ENCODE data around the gene KIAA0513.
"Not testable (repeated sequence)": the region's sequence is repeated elsewhere in the genome, so short reads cannot be mapped to it uniquely, and the experiment has no call there.

Gene KIAA0513

GRCh38 chr16:85051067-85051581 is 23.5 kb downstream of the KIAA0513 start:
- DNase-seq (ENCODE audit: low spot score): no peak

- no peak for DNase-seq (ENCODE audit: low spot score)
Measured at GRCh38 chr16:85051683-85052082, 24.1 kb downstream of the KIAA0513 start.

GRCh38 chr16:85052536-85052935 is 24.9 kb downstream of the KIAA0513 start:
- no peak for DNase-seq (ENCODE audit: low spot score)

GRCh38 chr16:85054321-85054720 is 26.7 kb downstream of the KIAA0513 start:
- not testable (repeated sequence) for DNase-seq (ENCODE audit: low spot score)

- DNase-seq (ENCODE audit: low spot score): no peak
Measured at GRCh38 chr16:85054948-85055492, 27.4 kb downstream of the KIAA0513 start.

GRCh38 chr16:85055493-85056210 is 28.1 kb downstream of the KIAA0513 start:
- DNase-seq (ENCODE audit: low spot score): peak; percentile 50

- no peak for DNase-seq (ENCODE audit: low spot score)
Measured at GRCh38 chr16:85056211-85056748, 28.7 kb downstream of the KIAA0513 start.

- peak; percentile 42 for DNase-seq (ENCODE audit: low spot score)
Measured at GRCh38 chr16:85057212-85057889, 29.8 kb downstream of the KIAA0513 start.

- DNase-seq (ENCODE audit: low spot score): no peak
Measured at GRCh38 chr16:85057948-85058347, 30.4 kb downstream of the KIAA0513 start.

GRCh38 chr16:85058909-85059308 is 31.3 kb downstream of the KIAA0513 start:
- DNase-seq (ENCODE audit: low spot score): no peak

GRCh38 chr16:85061566-85061965 is 34.0 kb downstream of the KIAA0513 start:
- no peak for DNase-seq (ENCODE audit: low spot score)

- no peak for DNase-seq (ENCODE audit: low spot score)
Measured at GRCh38 chr16:85062323-85062722, 34.7 kb downstream of the KIAA0513 start.

- no peak for DNase-seq (ENCODE audit: low spot score)
Measured at GRCh38 chr16:85062845-85063244, 35.2 kb downstream of the KIAA0513 start.

GRCh38 chr16:85064186-85064585 is 36.6 kb downstream of the KIAA0513 start:
- DNase-seq (ENCODE audit: low spot score): no peak

- DNase-seq (ENCODE audit: low spot score): no peak
Measured at GRCh38 chr16:85065099-85065498, 37.5 kb downstream of the KIAA0513 start.

- no peak for DNase-seq (ENCODE audit: low spot score)
Measured at GRCh38 chr16:85066346-85066885, 38.8 kb downstream of the KIAA0513 start.

GRCh38 chr16:85067024-85067423 is 39.4 kb downstream of the KIAA0513 start:
- no peak for DNase-seq (ENCODE audit: low spot score)

- no peak for DNase-seq (ENCODE audit: low spot score)
Measured at GRCh38 chr16:85067426-85067825, 39.8 kb downstream of the KIAA0513 start.

- no peak for DNase-seq (ENCODE audit: low spot score)
Measured at GRCh38 chr16:85068746-85069145, 41.2 kb downstream of the KIAA0513 start.

GRCh38 chr16:85069171-85069570 is 41.6 kb downstream of the KIAA0513 start:
- DNase-seq (ENCODE audit: low spot score): no peak

- DNase-seq (ENCODE audit: low spot score): no peak
Measured at GRCh38 chr16:85072076-85072860, 44.7 kb downstream of the KIAA0513 start.

GRCh38 chr16:85072947-85073346 is 45.4 kb downstream of the KIAA0513 start:
- no peak for DNase-seq (ENCODE audit: low spot score)
